Measurements from ENCODE around the gene MCC. TPM values are rescaled to one million over a fixed set of nuclear protein-coding genes. Genes with fewer than 3 reads are reported as not detected.

The MCC gene
- total and polyA plus RNA-seq, 2 donors (not counting 1 experiment from before 2014, with no cell fraction given), result 0.09 to 0.32 TPM

DNA sequence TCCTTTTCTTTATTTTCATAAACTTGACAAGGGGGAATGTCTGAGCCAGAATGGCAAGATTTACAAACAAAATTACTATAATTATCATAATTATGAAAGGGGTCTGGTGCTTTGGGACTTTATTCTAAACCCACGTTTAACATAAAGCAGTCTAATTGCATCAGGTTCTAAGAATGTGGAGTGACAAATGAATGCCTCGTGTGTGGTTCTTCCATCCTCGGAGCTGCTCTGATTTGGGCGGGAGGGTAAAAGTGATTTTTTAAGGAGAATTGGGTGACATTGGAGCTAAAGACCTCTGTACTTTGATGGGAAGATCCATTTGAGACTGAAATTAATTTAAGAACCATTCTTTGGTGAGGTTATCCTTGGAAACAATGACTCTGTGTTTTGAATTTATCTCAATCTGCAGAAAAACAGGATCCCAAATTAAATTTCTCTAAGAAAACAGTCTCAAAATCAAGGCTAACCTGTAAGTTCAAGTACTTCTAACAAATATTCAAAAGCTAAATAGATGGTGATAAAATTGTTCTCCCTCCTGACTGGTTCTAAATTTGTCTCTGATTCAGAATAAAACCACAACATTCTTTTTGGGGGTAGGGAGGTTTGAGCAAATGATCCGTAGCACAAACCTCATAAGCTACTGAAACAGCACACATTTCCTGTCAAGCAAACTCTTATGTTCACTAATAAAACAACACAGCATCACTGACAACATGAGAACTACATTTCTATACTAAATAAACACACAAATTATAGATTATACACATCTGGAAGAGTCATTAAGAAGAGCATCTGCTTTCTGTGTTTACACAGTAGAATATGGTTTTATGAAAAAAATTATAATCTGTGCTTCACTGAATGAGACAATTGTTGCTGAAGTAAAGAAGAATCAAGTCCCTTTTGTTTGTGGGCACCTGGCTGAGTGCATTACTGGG, 426.1 kb downstream of the MCC start:
- no peak overlapping the region for H3K27ac ChIP-seq (ENCODE audit: low read length in 2 of 2)
- WGBS (ENCODE audit: insufficient coverage), result 100% methylated on average over 1 of the region's 5 CpGs
- H3K4me1 ChIP-seq (ENCODE audit: control insufficient read depth in 2 of 2, insufficient read depth in 2 of 2, low read length in 2 of 2), result peaks cover 0 to 11% of the 10 kb centered on the region in 2 donors
- no peak overlapping the region for H3K9ac ChIP-seq (ENCODE audit: low read length)
- peak overlapping the region; percentile 31 for H3K4me2 ChIP-seq (replicated peaks; ENCODE audit: low read depth, low read length, poor library complexity, severe bottlenecking)
- H4K20me1 ChIP-seq (ENCODE audit: control insufficient read depth, insufficient read depth, low read length, poor library complexity, severe bottlenecking), result no peaks in the 10 kb centered on the region
- Mint-ChIP-seq H3K9me3 (ENCODE audit: insufficient read depth) (no peaks in the 10 kb centered on the region), H3K4me1 (no peaks in the 10 kb centered on the region), H3K27ac (no peak overlapping the region), H3K27me3 (peaks cover 5% of the 10 kb centered on the region), H3K4me3 (no peak overlapping the region)
- no peaks in the 10 kb centered on the region for H3K9me3 ChIP-seq (ENCODE audit: control extremely low read depth in 1 of 3, control insufficient read depth in 2 of 3, insufficient read depth in 1 of 3, low read length in 2 of 3)
- intact Hi-C loops (cut with micrococcal nuclease), result no loop called here
- no peaks in the 10 kb centered on the region for H3K36me3 ChIP-seq (replicated peaks in 1 of 2; ENCODE audit: control extremely low read depth in 1 of 2, control insufficient read depth in 1 of 2, extremely low read depth in 1 of 2, insufficient read depth in 2 of 2, low read length in 1 of 2)
- H3K4me3 ChIP-seq (ENCODE audit: control extremely low read depth in 1 of 5, extremely low read depth in 1 of 5, insufficient read depth in 1 of 5, low read depth in 2 of 5, low read length in 4 of 5), result no peak overlapping the region
- POLR2A ChIA-PET, result no interaction called here
- CTCF ChIA-PET, result no interaction called here
- H3K27me3 ChIP-seq (replicated peaks in 1 of 4; ENCODE audit: control extremely low read depth in 1 of 4, control insufficient read depth in 3 of 4, insufficient read depth in 4 of 4, low read length in 3 of 4), result no peaks in the 10 kb centered on the region
- H2AFZ ChIP-seq (ENCODE audit: insufficient read depth, low read depth, low read length, poor library complexity, severe bottlenecking), result no peak overlapping the region
- ATAC-seq (ENCODE audit: low read depth) (no peak), DNase-seq (no peak)
- TF ChIP-seq EZH2 (IDR thresholded peaks at IDR 0.05; ENCODE audit: borderline replicate concordance, insufficient read depth, low read depth, low read length, poor library complexity, severe bottlenecking), result no peak
- TF ChIP-seq, protein P1, sequence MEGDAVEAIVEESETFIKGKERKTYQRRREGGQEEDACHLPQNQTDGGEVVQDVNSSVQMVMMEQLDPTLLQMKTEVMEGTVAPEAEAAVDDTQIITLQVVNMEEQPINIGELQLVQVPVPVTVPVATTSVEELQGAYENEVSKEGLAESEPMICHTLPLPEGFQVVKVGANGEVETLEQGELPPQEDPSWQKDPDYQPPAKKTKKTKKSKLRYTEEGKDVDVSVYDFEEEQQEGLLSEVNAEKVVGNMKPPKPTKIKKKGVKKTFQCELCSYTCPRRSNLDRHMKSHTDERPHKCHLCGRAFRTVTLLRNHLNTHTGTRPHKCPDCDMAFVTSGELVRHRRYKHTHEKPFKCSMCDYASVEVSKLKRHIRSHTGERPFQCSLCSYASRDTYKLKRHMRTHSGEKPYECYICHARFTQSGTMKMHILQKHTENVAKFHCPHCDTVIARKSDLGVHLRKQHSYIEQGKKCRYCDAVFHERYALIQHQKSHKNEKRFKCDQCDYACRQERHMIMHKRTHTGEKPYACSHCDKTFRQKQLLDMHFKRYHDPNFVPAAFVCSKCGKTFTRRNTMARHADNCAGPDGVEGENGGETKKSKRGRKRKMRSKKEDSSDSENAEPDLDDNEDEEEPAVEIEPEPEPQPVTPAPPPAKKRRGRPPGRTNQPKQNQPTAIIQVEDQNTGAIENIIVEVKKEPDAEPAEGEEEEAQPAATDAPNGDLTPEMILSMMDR (IDR thresholded peaks at IDR 0.05), result no peak
- no peaks in the 10 kb centered on the region for H3K79me2 ChIP-seq (ENCODE audit: control insufficient read depth, insufficient read depth, low read length)

DNA sequence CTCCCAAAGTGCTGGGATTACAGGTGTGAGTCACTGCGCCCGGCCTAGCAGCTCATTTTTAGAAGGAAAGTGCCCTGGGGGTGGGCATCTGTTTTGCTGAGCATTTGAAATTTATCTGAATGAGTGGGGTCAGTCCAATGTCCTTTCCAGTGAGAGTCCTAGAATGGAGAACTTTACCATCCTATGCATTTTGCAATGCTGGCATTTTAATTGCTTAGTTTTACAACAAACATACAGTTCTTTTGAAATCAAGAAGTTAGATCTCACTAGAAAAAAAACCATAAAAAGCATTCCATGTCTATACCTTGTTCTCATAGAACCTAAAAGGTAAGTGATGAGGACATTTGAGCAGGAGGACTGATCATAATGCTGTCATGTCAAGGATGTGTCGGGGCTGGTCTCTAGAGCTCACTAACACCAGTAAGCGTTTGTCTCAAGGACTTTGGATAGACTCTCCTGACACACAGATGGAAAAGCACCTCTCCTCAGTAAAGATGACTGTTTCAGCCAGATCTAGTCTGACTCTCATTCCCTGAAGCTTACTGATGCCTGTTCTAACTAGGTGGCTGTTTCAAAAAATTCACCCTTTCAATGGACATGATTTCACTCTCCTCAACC, 427.7 kb downstream of the MCC start:
- intact Hi-C loops (cut with micrococcal nuclease), result no loop called here
- Histone ChIP-seq H3K4me3 (ENCODE audit: control extremely low read depth in 1 of 5, extremely low read depth in 1 of 5, insufficient read depth in 1 of 5, low read depth in 2 of 5, low read length in 4 of 5) (no peak overlapping the region), H3K9ac (ENCODE audit: low read length) (no peak overlapping the region), H2AFZ (ENCODE audit: insufficient read depth, low read depth, low read length, poor library complexity, severe bottlenecking) (no peak overlapping the region), H3K27ac (ENCODE audit: low read length in 2 of 2) (no peak overlapping the region), H3K4me1 (ENCODE audit: control insufficient read depth in 2 of 2, insufficient read depth in 2 of 2, low read length in 2 of 2) (peaks cover 0 to 11% of the 10 kb centered on the region in 2 donors), H3K36me3 (replicated peaks in 1 of 2; ENCODE audit: control extremely low read depth in 1 of 2, control insufficient read depth in 1 of 2, extremely low read depth in 1 of 2, insufficient read depth in 2 of 2, low read length in 1 of 2) (no peaks in the 10 kb centered on the region), H3K4me2 (replicated peaks; ENCODE audit: low read depth, low read length, poor library complexity, severe bottlenecking) (no peak overlapping the region), H3K27me3 (replicated peaks in 1 of 4; ENCODE audit: control extremely low read depth in 1 of 4, control insufficient read depth in 3 of 4, insufficient read depth in 4 of 4, low read length in 3 of 4) (no peaks in the 10 kb centered on the region), H4K20me1 (ENCODE audit: control insufficient read depth, insufficient read depth, low read length, poor library complexity, severe bottlenecking) (no peaks in the 10 kb centered on the region), H3K9me3 (ENCODE audit: control extremely low read depth in 1 of 3, control insufficient read depth in 2 of 3, insufficient read depth in 1 of 3, low read length in 2 of 3) (no peaks in the 10 kb centered on the region), H3K79me2 (ENCODE audit: control insufficient read depth, insufficient read depth, low read length) (no peaks in the 10 kb centered on the region)
- peaks cover 4% of the 10 kb centered on the region for H3K4me1 Mint-ChIP-seq
- no peak overlapping the region for H3K27ac Mint-ChIP-seq
- ChIA-PET CTCF (no interaction called here), POLR2A (no interaction called here)
- ATAC-seq (ENCODE audit: low read depth) (no peak), DNase-seq (no peak)
- 88% methylated on average over 1 of the region's 4 CpGs for WGBS (ENCODE audit: insufficient coverage)
- TF ChIP-seq, protein P1 (IDR thresholded peaks at IDR 0.05), result no peak
- TF ChIP-seq EZH2 (IDR thresholded peaks at IDR 0.05; ENCODE audit: borderline replicate concordance, insufficient read depth, low read depth, low read length, poor library complexity, severe bottlenecking), result no peak
- H3K4me3 Mint-ChIP-seq, result no peak overlapping the region
- H3K9me3 Mint-ChIP-seq (ENCODE audit: insufficient read depth), result no peaks in the 10 kb centered on the region
- H3K27me3 Mint-ChIP-seq, result peaks cover 5% of the 10 kb centered on the region

All from B cell (primary cell).